Brain microvascular endothelial cell (primary cell): ENCODE results near the gene ZNF302.
A peak's percentile ranks its signal among the peaks of the same experiment; 100 is the strongest.

Experiments used
- DNase-seq: peaks from one replicate; pipeline ENCODE4 v3.0.0-alpha.2; 2020
- H3K27ac ChIP-seq: fragments of 250-450 bp; sonication (Bioruptor Pico); 2 replicates; pipeline ENCODE4 v1.5.1; 2020; ENCODE audit warnings: mild to moderate bottlenecking, moderate library complexity
- H3K27me3 ChIP-seq: fragments of 250-450 bp; sonication (Bioruptor Pico); replicated peaks from 2 replicates; pipeline ENCODE4 v1.5.1; 2020; ENCODE audit warnings: mild to moderate bottlenecking
- H3K36me3 ChIP-seq: fragments of 250-450 bp; sonication (Bioruptor Pico); replicated peaks from 2 replicates; pipeline ENCODE4 v1.5.1; 2020; ENCODE audit warnings: mild to moderate bottlenecking
- H3K4me3 ChIP-seq: 2 replicates; pipeline ENCODE4 v1.5.1; 2011; ENCODE audit warnings: low read depth, mild to moderate bottlenecking, control low read depth, low read length, moderate library complexity
- in situ Hi-C: cut with HindIII; loops from 2 replicates; pipeline ENCODE4 v1.10.0; 2017; ENCODE audit warnings: low sequenced_read_pairs, low pct_ligation_motif_present
- TF ChIP-seq, protein P1 (sequence below): IDR thresholded peaks from 2 replicates; pipeline ENCODE4 v1.5.1; 2011; ENCODE audit warnings: low read depth, mild to moderate bottlenecking, moderate library complexity, low read length, control low read depth, inconsistent platforms; ENCODE audit errors: missing control alignments

ZNF302 gene

DNA sequence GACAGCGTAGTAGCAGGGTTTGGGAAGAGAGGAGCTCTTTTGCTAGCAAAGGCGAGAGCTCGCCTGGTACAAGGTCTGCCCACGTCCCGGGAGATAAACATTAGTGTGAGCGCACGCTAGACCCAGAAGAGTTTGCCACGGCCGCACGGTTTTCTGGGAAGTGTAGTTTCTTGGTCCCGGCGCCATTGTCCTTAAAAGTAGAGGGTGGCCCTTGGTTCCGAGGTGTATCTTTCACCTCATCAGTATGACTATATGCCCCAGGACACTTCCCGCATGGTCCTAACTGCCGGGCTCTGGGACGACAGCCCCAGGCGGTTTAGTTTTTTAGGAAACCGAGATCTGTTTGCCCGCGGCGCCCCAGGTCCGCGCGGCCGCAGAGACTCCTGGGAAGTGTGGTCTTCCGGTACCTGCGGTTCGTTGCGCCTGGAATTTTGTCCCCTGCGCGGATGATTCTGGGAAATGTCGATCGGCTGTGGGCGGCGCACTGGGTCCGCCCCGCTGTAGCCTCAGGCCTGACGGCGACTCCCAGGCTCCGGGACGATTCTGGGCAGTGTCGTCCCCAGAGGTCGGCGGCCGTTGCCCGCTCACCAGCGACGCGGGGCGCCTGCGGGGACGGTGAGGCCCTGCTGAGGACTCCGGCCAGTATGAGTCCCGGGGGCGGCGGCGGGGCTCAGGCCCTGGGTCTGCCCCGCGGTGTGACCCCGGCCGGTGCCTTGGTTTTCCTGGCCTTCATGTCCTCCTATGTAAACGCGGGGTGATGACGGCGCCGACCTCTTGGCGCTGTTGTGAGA, 56.5 kb downstream of the ZNF302 start, which contains the start of gene ZNF181:
Gene ZNF181 (plus strand): TSS at position 498 of the 791 bp plus-strand sequence. CDS start 795 bp downstream, outside the sequence.
- DNase-seq, result peak; percentile 84
- TF ChIP-seq, protein P1, sequence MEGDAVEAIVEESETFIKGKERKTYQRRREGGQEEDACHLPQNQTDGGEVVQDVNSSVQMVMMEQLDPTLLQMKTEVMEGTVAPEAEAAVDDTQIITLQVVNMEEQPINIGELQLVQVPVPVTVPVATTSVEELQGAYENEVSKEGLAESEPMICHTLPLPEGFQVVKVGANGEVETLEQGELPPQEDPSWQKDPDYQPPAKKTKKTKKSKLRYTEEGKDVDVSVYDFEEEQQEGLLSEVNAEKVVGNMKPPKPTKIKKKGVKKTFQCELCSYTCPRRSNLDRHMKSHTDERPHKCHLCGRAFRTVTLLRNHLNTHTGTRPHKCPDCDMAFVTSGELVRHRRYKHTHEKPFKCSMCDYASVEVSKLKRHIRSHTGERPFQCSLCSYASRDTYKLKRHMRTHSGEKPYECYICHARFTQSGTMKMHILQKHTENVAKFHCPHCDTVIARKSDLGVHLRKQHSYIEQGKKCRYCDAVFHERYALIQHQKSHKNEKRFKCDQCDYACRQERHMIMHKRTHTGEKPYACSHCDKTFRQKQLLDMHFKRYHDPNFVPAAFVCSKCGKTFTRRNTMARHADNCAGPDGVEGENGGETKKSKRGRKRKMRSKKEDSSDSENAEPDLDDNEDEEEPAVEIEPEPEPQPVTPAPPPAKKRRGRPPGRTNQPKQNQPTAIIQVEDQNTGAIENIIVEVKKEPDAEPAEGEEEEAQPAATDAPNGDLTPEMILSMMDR, result no peak
- in situ Hi-C loops, result no loop called here
- no peaks in the 10 kb centered on the region for H3K27me3 ChIP-seq
- peak within 1 kb of the TSS; percentile 93 for H3K27ac ChIP-seq
- peaks cover under 1% of the 10 kb centered on the region for H3K36me3 ChIP-seq
- peak within 1 kb of the TSS; percentile 78 for H3K4me3 ChIP-seq

DNA sequence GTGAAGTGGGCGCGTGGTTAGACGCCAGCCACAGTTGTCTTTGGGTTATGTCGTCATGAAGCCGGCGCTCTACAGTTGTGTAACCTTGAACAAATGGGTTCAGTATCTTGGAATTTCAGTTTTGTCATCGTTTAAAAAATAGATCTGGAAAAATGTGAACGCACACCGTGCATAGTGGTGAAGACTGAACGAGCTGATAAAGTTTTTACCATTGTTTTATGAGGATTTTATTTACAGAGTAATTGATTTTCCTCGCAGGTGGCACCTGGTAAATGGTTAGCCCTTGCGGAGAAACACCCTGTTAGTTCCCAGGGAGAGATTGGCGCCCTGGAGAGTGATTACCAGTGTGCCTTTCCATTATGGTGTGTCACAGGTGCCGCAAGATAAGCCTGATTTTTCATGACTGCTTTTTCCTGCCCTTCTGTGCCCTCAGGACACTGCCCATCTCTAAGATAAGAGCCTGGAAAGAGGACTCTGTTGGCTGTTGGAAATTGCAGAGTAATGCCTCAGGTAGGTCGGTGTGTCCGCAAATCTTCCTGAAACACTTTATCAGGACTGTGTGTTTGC, 57.1 kb downstream of the ZNF302 start:
- no peaks in the 10 kb centered on the region for H3K27me3 ChIP-seq
- H3K4me3 ChIP-seq, result peak overlapping the region; percentile 78
- H3K27ac ChIP-seq, result peak overlapping the region; percentile 93
- TF ChIP-seq, protein P1, result no peak
- DNase-seq, result peak; percentile 81
- peaks cover 6% of the 10 kb centered on the region for H3K36me3 ChIP-seq
- in situ Hi-C loops, result no loop called here
